CD14-positive monocyte (primary cell): ENCODE results near the gene ZNF260. TPM values are rescaled to one million over a fixed set of nuclear protein-coding genes. Genes with fewer than 3 reads are reported as not detected.

Experiments used
- DNase-seq, 3 donors: peaks; one replicate each; pipeline ENCODE4 v3.0.0-alpha.2; 2011 to 2022
- H2AFZ ChIP-seq: 2 replicates; pipeline ENCODE4 v1.6.0; 2012; ENCODE audit warnings: mild to moderate bottlenecking, low read depth, low read length, inconsistent platforms; ENCODE audit not compliant: insufficient read depth, poor library complexity, severe bottlenecking
- H3K27ac ChIP-seq, 2 donors: 1 replicate in 1 of 2; 2 replicates in 1 of 2; pipeline ENCODE4 v1.5.1; 2012 to 2013; ENCODE audit warnings: low read length in 2 of 2, control low read depth in 1 of 2, inconsistent platforms in 1 of 2, low read depth in 1 of 2, mild to moderate bottlenecking in 1 of 2
- H3K27me3 ChIP-seq, 2 donors: one replicate each; pipeline versions ENCODE4 v1.6.0 to v1.6.1; 2011 to 2013; ENCODE audit warnings: low read length in 2 of 2; ENCODE audit not compliant: control insufficient read depth in 2 of 2, insufficient read depth in 2 of 2
- H3K36me3 ChIP-seq, 2 donors: replicated peaks in 1 of 2; 1 replicate in 1 of 2; 2 replicates in 1 of 2; pipeline versions ENCODE4 v1.5.1 to v1.6.1; 2012 to 2013; ENCODE audit warnings: low read length in 2 of 2, control low read depth in 1 of 2, inconsistent platforms in 1 of 2, mild to moderate bottlenecking in 1 of 2; ENCODE audit not compliant: insufficient read depth in 2 of 2, control insufficient read depth in 1 of 2
- H3K4me1 ChIP-seq, 2 donors: 1 replicate in 1 of 2; 2 replicates in 1 of 2; pipeline versions ENCODE4 v1.5.1 to v1.6.1; 2012 to 2013; ENCODE audit warnings: low read length in 2 of 2, control low read depth in 1 of 2, inconsistent platforms in 1 of 2, mild to moderate bottlenecking in 1 of 2, moderate library complexity in 1 of 2; ENCODE audit not compliant: insufficient read depth in 2 of 2, control insufficient read depth in 1 of 2
- H3K4me2 ChIP-seq: replicated peaks from 2 replicates; pipeline ENCODE3; 2012; ENCODE audit warnings: low read length, moderate library complexity, mild to moderate bottlenecking; ENCODE audit not compliant: poor library complexity, severe bottlenecking; ENCODE audit errors: extremely low read depth
- H3K4me3 ChIP-seq, 3 experiments: fragments of 200-600 bp in 1 of 3; sonication (generic) in 1 of 3; replicated peaks in 1 of 3; 1 replicate in 2 of 3; 2 replicates in 1 of 3; pipeline ENCODE4 v1.5.1; 2011 to 2013; ENCODE audit warnings: low read length in 3 of 3, mild to moderate bottlenecking in 3 of 3, control low read depth in 2 of 3, low read depth in 2 of 3, inconsistent platforms in 1 of 3, moderate library complexity in 1 of 3
- H3K79me2 ChIP-seq: 2 replicates; pipeline ENCODE4 v1.6.0; 2012; ENCODE audit warnings: mild to moderate bottlenecking, control low read depth, inconsistent platforms, low read length, moderate library complexity; ENCODE audit not compliant: insufficient read depth
- H3K9ac ChIP-seq: 2 replicates; pipeline ENCODE4 v1.6.0; 2017; ENCODE audit warnings: low read length, mild to moderate bottlenecking; ENCODE audit not compliant: insufficient read depth, poor library complexity, severe bottlenecking
- H3K9me3 ChIP-seq, 2 donors: replicated peaks in 1 of 2; 1 replicate in 1 of 2; 2 replicates in 1 of 2; pipeline versions ENCODE4 v1.5.1 to v1.6.1; 2012 to 2013; ENCODE audit warnings: low read length in 2 of 2, control low read depth in 1 of 2; ENCODE audit not compliant: control insufficient read depth in 1 of 2, insufficient read depth in 1 of 2
- H4K20me1 ChIP-seq: 2 replicates; pipeline ENCODE4 v1.6.0; 2012; ENCODE audit warnings: mild to moderate bottlenecking, low read length, control low read depth, moderate library complexity; ENCODE audit not compliant: insufficient read depth
- H3K27ac Mint-ChIP-seq, 7 donors: one replicate each; pipeline ENCODE4 v1.8.0; 2020; ENCODE audit warnings: mild to moderate bottlenecking in 7 of 7, mixed read lengths in 7 of 7, moderate library complexity in 6 of 7, inconsistent platforms in 2 of 7
- H3K27me3 Mint-ChIP-seq, 3 donors: one replicate each; pipeline ENCODE4 v1.8.0; 2021 to 2022; ENCODE audit warnings: low read depth in 3 of 3, mild to moderate bottlenecking in 3 of 3, mixed read lengths in 3 of 3, moderate library complexity in 3 of 3, inconsistent platforms in 1 of 3
- H3K36me3 Mint-ChIP-seq, 2 donors: one replicate each; pipeline ENCODE4 v1.8.0; 2020; ENCODE audit warnings: mixed read lengths in 2 of 2, inconsistent platforms in 1 of 2, mild to moderate bottlenecking in 1 of 2
- H3K4me1 Mint-ChIP-seq: one replicate; pipeline ENCODE4 v1.8.0; 2020; ENCODE audit warnings: mild to moderate bottlenecking, mixed read lengths
- H3K4me3 Mint-ChIP-seq, 2 donors: one replicate each; pipeline ENCODE4 v1.8.0; 2020; ENCODE audit warnings: mild to moderate bottlenecking in 2 of 2, mixed read lengths in 2 of 2, moderate library complexity in 1 of 2
- H3K9me3 Mint-ChIP-seq, 7 donors: one replicate each; pipeline ENCODE4 v1.8.0; 2020 to 2022; ENCODE audit warnings: mixed read lengths in 7 of 7, mild to moderate bottlenecking in 6 of 7, moderate library complexity in 6 of 7, inconsistent platforms in 2 of 7
- WGBS: methylation state at CpG from one replicate; pipeline ENCODE4 v1.1.5; 2013; ENCODE audit warnings: missing lambda C conversion rate; ENCODE audit not compliant: insufficient coverage; 5-methylcytosine and 5-hydroxymethylcytosine counted together
- intact Hi-C, 2 donors: fragments of 100-400 bp; cut with micrococcal nuclease; formaldehyde crosslinking; loops; one replicate each; pipeline versions ENCODE4 v1.15.0 to v1.15.1; 2023
- polyA plus RNA-seq, 3 donors: library from polyadenylated mRNA; depleted of rRNA in 1 of 3; unstranded in 2 of 3; stranded (reverse) in 1 of 3; fragments of 300-500 nt in 2 of 3; fragments of >200 nt in 1 of 3; fragmentation: Illumina TruSeq in 2 of 3; gene quantifications; 1 replicate in 2 of 3; 2 replicates in 1 of 3; pipeline ENCODE4 v1.2.3, GENCODE V29; 2012 to 2021
- TF ChIP-seq, protein P1 (sequence below): fragments of 200-600 bp; IDR thresholded peaks from one replicate; pipeline ENCODE4 v1.8.0; 2022; ENCODE audit warnings: antibody characterized with exemption, mild to moderate bottlenecking

ZNF260 gene
- polyA plus RNA-seq, 3 donors, result 0.88 to 2.1 (median 1.2) TPM

DNA sequence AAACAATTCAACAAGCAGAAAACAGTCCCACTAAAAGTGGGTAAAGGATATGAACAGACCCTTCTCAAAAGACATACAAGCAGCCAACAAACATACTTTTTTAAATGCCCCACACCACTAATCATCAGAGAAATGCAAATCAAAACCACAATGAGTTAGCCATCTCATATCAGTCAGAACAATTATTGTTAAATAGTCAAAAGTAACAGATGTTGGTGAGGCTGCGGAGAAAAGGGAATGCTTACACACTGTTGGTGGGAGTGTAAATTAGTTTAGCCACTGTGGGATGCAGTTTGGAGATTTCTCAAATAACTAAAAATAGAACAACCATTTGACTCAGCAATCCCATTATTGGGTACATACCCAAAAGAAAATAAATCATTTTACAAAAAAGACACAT, 36.3 kb upstream of the ZNF260 start:
- Histone ChIP-seq H3K4me1 (no peaks in the 10 kb centered on the region), H3K9ac (no peak overlapping the region), H3K79me2 (no peaks in the 10 kb centered on the region), H3K27ac (no peak overlapping the region), H4K20me1 (no peaks in the 10 kb centered on the region), H3K9me3 (peaks cover 67 to 97% of the 10 kb centered on the region in 2 donors), H3K36me3 (peaks cover 2 to 69% of the 10 kb centered on the region in 2 donors), H3K4me3 (no peak overlapping the region), H2AFZ (no peak overlapping the region), H3K4me2 (no peak overlapping the region), H3K27me3 (no peaks in the 10 kb centered on the region)
- H3K36me3 Mint-ChIP-seq, result peaks cover 48 to 78% of the 10 kb centered on the region in 2 donors
- H3K9me3 Mint-ChIP-seq, result peaks cover 66 to 94% (median 85%) of the 10 kb centered on the region in 7 donors
- intact Hi-C loops, result no loop called here
- WGBS, result no CpG with 5 or more reads among the region's 1 CpG
- TF ChIP-seq, protein P1, sequence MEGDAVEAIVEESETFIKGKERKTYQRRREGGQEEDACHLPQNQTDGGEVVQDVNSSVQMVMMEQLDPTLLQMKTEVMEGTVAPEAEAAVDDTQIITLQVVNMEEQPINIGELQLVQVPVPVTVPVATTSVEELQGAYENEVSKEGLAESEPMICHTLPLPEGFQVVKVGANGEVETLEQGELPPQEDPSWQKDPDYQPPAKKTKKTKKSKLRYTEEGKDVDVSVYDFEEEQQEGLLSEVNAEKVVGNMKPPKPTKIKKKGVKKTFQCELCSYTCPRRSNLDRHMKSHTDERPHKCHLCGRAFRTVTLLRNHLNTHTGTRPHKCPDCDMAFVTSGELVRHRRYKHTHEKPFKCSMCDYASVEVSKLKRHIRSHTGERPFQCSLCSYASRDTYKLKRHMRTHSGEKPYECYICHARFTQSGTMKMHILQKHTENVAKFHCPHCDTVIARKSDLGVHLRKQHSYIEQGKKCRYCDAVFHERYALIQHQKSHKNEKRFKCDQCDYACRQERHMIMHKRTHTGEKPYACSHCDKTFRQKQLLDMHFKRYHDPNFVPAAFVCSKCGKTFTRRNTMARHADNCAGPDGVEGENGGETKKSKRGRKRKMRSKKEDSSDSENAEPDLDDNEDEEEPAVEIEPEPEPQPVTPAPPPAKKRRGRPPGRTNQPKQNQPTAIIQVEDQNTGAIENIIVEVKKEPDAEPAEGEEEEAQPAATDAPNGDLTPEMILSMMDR, result no peak
- no peaks in the 10 kb centered on the region for H3K4me1 Mint-ChIP-seq
- no peak for DNase-seq
- H3K4me3 Mint-ChIP-seq, result no peak overlapping the region
- H3K27me3 Mint-ChIP-seq, result peaks cover 0 to 1% (median 0%) of the 10 kb centered on the region in 3 donors
- no peak overlapping the region for H3K27ac Mint-ChIP-seq

DNA sequence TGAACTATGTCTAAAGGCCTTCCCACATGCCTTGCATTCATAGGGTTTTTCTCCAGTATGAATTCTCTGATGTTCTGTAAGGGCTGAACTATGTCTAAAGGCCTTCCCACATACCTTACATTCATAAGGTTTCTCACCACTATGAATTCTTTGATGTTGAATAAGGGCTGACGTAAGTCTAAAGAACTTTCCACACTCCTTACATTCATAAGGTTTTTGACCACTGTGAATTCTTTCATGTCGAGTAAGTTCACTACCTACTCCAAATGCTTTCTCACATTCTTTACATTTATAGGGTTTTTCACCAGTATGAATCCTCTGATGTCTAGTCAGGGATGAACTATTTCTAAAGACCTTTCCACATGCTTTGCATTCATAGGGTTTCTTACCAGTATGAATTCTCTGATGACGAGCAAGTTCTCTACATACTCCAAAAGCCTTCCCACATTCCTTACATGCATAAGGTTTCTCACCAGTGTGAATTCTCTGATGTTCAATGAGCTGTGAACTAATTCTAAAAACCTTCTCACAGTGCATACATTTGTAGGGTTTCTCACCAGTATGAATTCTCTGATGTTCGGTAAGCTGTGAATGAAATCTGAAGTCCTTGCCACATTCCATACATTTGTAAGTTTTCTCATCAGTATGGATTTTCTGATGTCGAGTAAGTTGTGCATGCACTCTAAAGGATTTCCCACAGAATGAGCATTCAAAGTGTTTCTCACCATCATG, 19.1 kb upstream of the ZNF260 start:
- H3K4me1 ChIP-seq, result no peaks in the 10 kb centered on the region
- Mint-ChIP-seq H3K4me1 (no peaks in the 10 kb centered on the region), H3K9me3 (peaks cover 60 to 94% (median 90%) of the 10 kb centered on the region in 7 donors), H3K36me3 (peaks cover 47 to 60% of the 10 kb centered on the region in 2 donors), H3K27me3 (no peaks in the 10 kb centered on the region), H3K4me3 (no peak overlapping the region), H3K27ac (no peak overlapping the region)
- no peak overlapping the region for H3K9ac ChIP-seq
- H3K9me3 ChIP-seq, result peaks cover 34 to 100% of the 10 kb centered on the region in 2 donors
- no peaks in the 10 kb centered on the region for H3K27me3 ChIP-seq
- peaks cover 29 to 78% of the 10 kb centered on the region in 2 donors for H3K36me3 ChIP-seq
- WGBS, result no CpG with 5 or more reads among the region's 5 CpGs
- H2AFZ ChIP-seq, result no peak overlapping the region
- no peak for DNase-seq
- H3K4me2 ChIP-seq, result no peak overlapping the region
- H3K27ac ChIP-seq, result no peak overlapping the region
- H4K20me1 ChIP-seq, result no peaks in the 10 kb centered on the region
- H3K4me3 ChIP-seq, result peak overlapping the region in 1 of 3 experiments; percentile 44
- TF ChIP-seq, protein P1, result no peak
- H3K79me2 ChIP-seq, result no peaks in the 10 kb centered on the region
- intact Hi-C loops, result no loop called here
